Astrocyte (in vitro differentiated cells and primary cell): ENCODE results near the gene SEC62. TPM values are rescaled to one million over a fixed set of nuclear protein-coding genes. Genes with fewer than 3 reads are reported as not detected.

Experiments used
- DNase-seq: peaks from one replicate; pipeline ENCODE4 v3.0.0-alpha.2; 2010; ENCODE audit warnings: low read depth
- FAIRE-seq: peaks from 2 replicates; lab custom pipeline; 2011; peaks lifted over from hg19 to GRCh38; lab: Jason Lieb, UNC
- H2AFZ ChIP-seq: 2 replicates; pipeline ENCODE4 v1.6.0; 2012; ENCODE audit warnings: low read depth, low read length, inconsistent platforms
- H3K27ac ChIP-seq: 2 replicates; pipeline ENCODE4 v1.5.1; 2011; ENCODE audit warnings: low read depth, low read length, inconsistent platforms
- H3K27me3 ChIP-seq: 2 replicates; pipeline ENCODE4 v1.6.0; 2011; ENCODE audit warnings: low read length, inconsistent platforms; ENCODE audit not compliant: insufficient read depth
- H3K36me3 ChIP-seq: 2 replicates; pipeline ENCODE4 v1.5.1; 2011; ENCODE audit warnings: low read length, inconsistent platforms; ENCODE audit not compliant: insufficient read depth
- H3K4me1 ChIP-seq: 2 replicates; pipeline ENCODE4 v1.5.1; 2011; ENCODE audit warnings: low read length, inconsistent platforms; ENCODE audit not compliant: insufficient read depth
- H3K4me2 ChIP-seq: 2 replicates; pipeline ENCODE4 v1.6.0; 2012; ENCODE audit warnings: low read length, inconsistent platforms
- H3K4me3 ChIP-seq: 2 replicates; pipeline ENCODE4 v1.5.1; 2011; ENCODE audit warnings: low read depth, mild to moderate bottlenecking, low read length, inconsistent platforms; ENCODE audit not compliant: insufficient read depth
- H3K79me2 ChIP-seq: 2 replicates; pipeline ENCODE4 v1.6.0; 2012; ENCODE audit warnings: mild to moderate bottlenecking, low read length, inconsistent platforms; ENCODE audit not compliant: insufficient read depth
- H3K9ac ChIP-seq: 2 replicates; pipeline ENCODE4 v1.6.0; 2012; ENCODE audit warnings: mild to moderate bottlenecking, low read length, inconsistent platforms
- H3K9me3 ChIP-seq: 2 replicates; pipeline ENCODE4 v1.5.1; 2012; ENCODE audit warnings: low read depth, mild to moderate bottlenecking, low read length, inconsistent platforms; ENCODE audit not compliant: insufficient read depth
- H4K20me1 ChIP-seq: 2 replicates; pipeline ENCODE4 v1.6.0; 2012; ENCODE audit warnings: low read length, inconsistent platforms; ENCODE audit not compliant: insufficient read depth
- H3K27ac Mint-ChIP-seq: one replicate; pipeline ENCODE4 v1.8.0; 2021; ENCODE audit warnings: mild to moderate bottlenecking, mixed read lengths; ENCODE audit not compliant: unreplicated experiment
- H3K27me3 Mint-ChIP-seq: one replicate; pipeline ENCODE4 v1.8.0; 2021; ENCODE audit warnings: low read depth, mixed read lengths; ENCODE audit not compliant: unreplicated experiment
- H3K36me3 Mint-ChIP-seq: one replicate; pipeline ENCODE4 v1.8.0; 2021; ENCODE audit warnings: low read depth, mixed read lengths; ENCODE audit not compliant: unreplicated experiment
- H3K4me1 Mint-ChIP-seq: one replicate; pipeline ENCODE4 v1.8.0; 2021; ENCODE audit warnings: low read depth, mixed read lengths; ENCODE audit not compliant: unreplicated experiment
- H3K4me3 Mint-ChIP-seq: one replicate; pipeline ENCODE4 v1.8.0; 2021; ENCODE audit warnings: mild to moderate bottlenecking, moderate library complexity, mixed read lengths; ENCODE audit not compliant: unreplicated experiment
- H3K9me3 Mint-ChIP-seq: one replicate; pipeline ENCODE4 v1.8.0; 2021; ENCODE audit warnings: mild to moderate bottlenecking, mixed read lengths; ENCODE audit not compliant: unreplicated experiment
- CTCF ChIP-seq: IDR thresholded peaks from 2 replicates; pipeline ENCODE4 v1.5.1; 2011; ENCODE audit warnings: low read depth, mild to moderate bottlenecking, inconsistent platforms, low read length, moderate library complexity; ENCODE audit not compliant: insufficient read depth
- EZH2 ChIP-seq: IDR thresholded peaks from 2 replicates; pipeline ENCODE4 v1.6.1; 2012; ENCODE audit warnings: mild to moderate bottlenecking, low read length, inconsistent platforms; ENCODE audit not compliant: insufficient read depth
- total RNA-seq: library from RNA; stranded (reverse); gene quantifications from 2 replicates; pipeline ENCODE4 v1.2.1, GENCODE V29; 2021

SEC62 gene
- total RNA-seq, 1 donor from 2014 or later, result 117 TPM

- Histone ChIP-seq H2AFZ (no peak overlapping the region), H4K20me1 (no peaks in the 10 kb centered on the region), H3K4me3 (no peak overlapping the region), H3K27ac (no peak overlapping the region), H3K4me2 (no peak overlapping the region), H3K9ac (no peak overlapping the region), H3K9me3 (no peaks in the 10 kb centered on the region), H3K79me2 (no peaks in the 10 kb centered on the region), H3K36me3 (no peaks in the 10 kb centered on the region), H3K27me3 (no peaks in the 10 kb centered on the region), H3K4me1 (no peaks in the 10 kb centered on the region)
- H3K27me3 Mint-ChIP-seq, result no peaks in the 10 kb centered on the region
- H3K27ac Mint-ChIP-seq, result no peak overlapping the region
- no peak for FAIRE-seq
- no peaks in the 10 kb centered on the region for H3K36me3 Mint-ChIP-seq
- H3K4me3 Mint-ChIP-seq, result no peak overlapping the region
- TF ChIP-seq EZH2 (no peak), CTCF (no peak)
- H3K4me1 Mint-ChIP-seq, result no peaks in the 10 kb centered on the region
- DNase-seq, result no peak
- H3K9me3 Mint-ChIP-seq, result no peaks in the 10 kb centered on the region
These were observed 58.0 kb downstream of the SEC62 start for GRCh38 chr3:170024581-170024980.

GRCh38 chr3:170027233-170028102, 60.9 kb downstream of the SEC62 start:
- H3K4me1 ChIP-seq, result no peaks in the 10 kb centered on the region
- H3K79me2 ChIP-seq, result no peaks in the 10 kb centered on the region
- no peak for DNase-seq
- Mint-ChIP-seq H3K4me3 (no peak overlapping the region), H3K4me1 (no peaks in the 10 kb centered on the region), H3K9me3 (no peaks in the 10 kb centered on the region), H3K27me3 (peaks cover 4% of the 10 kb centered on the region), H3K27ac (no peak overlapping the region), H3K36me3 (no peaks in the 10 kb centered on the region)
- H2AFZ ChIP-seq, result no peak overlapping the region
- no peak overlapping the region for H3K4me3 ChIP-seq
- no peak overlapping the region for H3K27ac ChIP-seq
- no peaks in the 10 kb centered on the region for H3K36me3 ChIP-seq
- no peak overlapping the region for H3K9ac ChIP-seq
- no peak for TF ChIP-seq CTCF
- no peak for TF ChIP-seq EZH2
- H3K9me3 ChIP-seq, result no peaks in the 10 kb centered on the region
- FAIRE-seq, result no peak
- H3K27me3 ChIP-seq, result no peaks in the 10 kb centered on the region
- H3K4me2 ChIP-seq, result no peak overlapping the region
- H4K20me1 ChIP-seq, result no peaks in the 10 kb centered on the region

DNA sequence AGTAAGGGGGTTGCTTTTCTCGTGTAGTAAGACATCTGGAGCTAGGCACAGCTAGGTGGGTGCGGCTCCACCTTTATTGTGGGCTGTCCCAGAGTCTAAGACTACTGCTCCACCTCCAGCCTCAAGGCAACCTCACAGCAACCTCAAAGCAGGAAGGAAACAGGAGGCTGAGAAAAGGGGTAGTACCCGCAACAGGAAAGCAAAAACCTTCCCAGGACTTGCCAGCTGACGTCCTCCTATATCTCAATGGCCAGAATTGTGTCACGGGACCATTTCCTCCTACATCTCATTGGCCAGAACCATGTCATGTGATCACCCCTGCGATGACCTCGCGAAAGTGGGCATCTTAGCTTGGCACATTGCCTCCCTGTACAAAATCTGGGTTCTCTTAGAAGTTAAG, 66.9 kb downstream of the SEC62 start:
- no peak for TF ChIP-seq EZH2
- no peak for TF ChIP-seq CTCF
- Histone ChIP-seq H3K79me2 (no peaks in the 10 kb centered on the region), H3K27me3 (peaks cover 10% of the 10 kb centered on the region), H3K27ac (no peak overlapping the region), H4K20me1 (no peaks in the 10 kb centered on the region), H3K4me2 (no peak overlapping the region), H2AFZ (no peak overlapping the region), H3K36me3 (no peaks in the 10 kb centered on the region), H3K9ac (no peak overlapping the region), H3K9me3 (no peaks in the 10 kb centered on the region), H3K4me1 (peaks cover 6% of the 10 kb centered on the region), H3K4me3 (no peak overlapping the region)
- H3K9me3 Mint-ChIP-seq, result no peaks in the 10 kb centered on the region
- H3K4me1 Mint-ChIP-seq, result peaks cover 2% of the 10 kb centered on the region
- no peaks in the 10 kb centered on the region for H3K36me3 Mint-ChIP-seq
- H3K4me3 Mint-ChIP-seq, result no peak overlapping the region
- FAIRE-seq (no peak), DNase-seq (no peak)
- peaks cover 18% of the 10 kb centered on the region for H3K27me3 Mint-ChIP-seq
- H3K27ac Mint-ChIP-seq, result no peak overlapping the region
